Measurements from ENCODE around the gene PRPF38B.

Gene PRPF38B

DNA sequence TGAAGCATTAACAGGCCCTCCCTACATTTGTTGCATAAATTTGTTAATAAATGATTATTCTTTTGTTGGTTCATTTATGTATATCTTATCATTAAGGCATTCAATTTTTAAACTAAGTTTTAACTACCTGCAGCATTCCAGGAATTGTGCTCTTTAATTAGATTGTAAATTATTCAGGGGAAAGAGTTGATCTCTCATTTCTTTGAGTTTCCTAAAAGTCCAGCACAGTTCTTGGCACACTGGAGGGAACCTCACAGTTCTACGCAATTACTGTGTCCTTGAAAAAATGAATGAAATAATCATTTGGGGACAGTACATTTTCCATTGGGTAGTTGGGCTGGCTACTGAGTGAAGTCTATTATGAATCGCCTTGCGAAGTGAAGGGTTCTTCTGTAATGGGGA is 53.9 kb downstream of the PRPF38B start:
- no peak overlapping the region for H3K4me3 ChIP-seq (ENCODE audit: low read depth, low read length)
- ChIA-PET CTCF (interaction anchor here (0.8 to 1.9 kb wide), 7 partner anchors 9 to 94 kb away, joined by 3 to 9 read pairs (median 4); no protein-coding TSS in a partner anchor), POLR2A (no interaction called here)
- no peak for TF ChIP-seq CTCF (IDR thresholded peaks at IDR 0.05; ENCODE audit: insufficient read depth, low read length, missing control alignments)
- no peak for DNase-seq (ENCODE audit: low read depth, low spot score)

GRCh38 chr1:108746382-108747170 is 54.5 kb downstream of the PRPF38B start, which contains the start of gene STXBP3:
Gene STXBP3, plus strand, starts transcription at chr1:108746674. Its CDS starts 64 bp downstream, at chr1:108746738.
- POLR2A ChIA-PET: interaction anchor here (0.6 to 1.0 kb wide), 4 partner anchors 18 to 70 kb away, joined by 3 read pairs; partner anchors contain the start of gene PRPF38B
- peak; percentile 98 for TF ChIP-seq CTCF (IDR thresholded peaks at IDR 0.05; ENCODE audit: insufficient read depth, low read length, missing control alignments)

DNA sequence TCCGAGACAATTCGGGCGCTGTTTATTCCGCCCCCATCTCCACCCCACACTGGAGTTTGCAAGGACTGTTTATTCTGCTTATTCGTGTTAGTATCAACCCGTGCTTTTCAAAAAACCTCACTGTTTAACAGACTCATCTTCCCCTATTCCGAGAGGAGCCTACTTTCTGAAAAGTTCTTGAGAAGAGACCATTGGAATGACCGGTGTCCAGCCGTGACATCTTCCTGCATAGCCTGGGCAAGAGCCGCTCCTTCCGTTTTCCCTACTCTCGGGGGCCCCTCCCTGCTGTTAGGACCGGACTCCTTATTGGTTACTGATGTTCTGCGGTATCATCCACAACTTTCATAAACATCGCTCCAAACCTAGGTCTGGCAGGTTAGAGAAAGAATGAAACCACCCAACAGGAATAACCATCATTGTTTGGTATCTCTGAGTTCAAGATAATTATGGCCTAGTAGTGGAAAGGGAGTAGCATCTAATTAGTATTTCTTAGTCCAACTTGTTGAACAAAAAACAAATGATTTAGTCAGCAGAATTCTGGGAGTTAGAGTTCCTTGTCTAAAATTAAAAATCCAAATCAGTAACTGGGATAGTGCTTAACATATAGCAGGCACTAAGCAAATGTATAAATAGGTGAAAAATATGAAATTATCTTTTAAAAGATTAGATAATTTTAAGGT is 55.2 kb downstream of the PRPF38B start:
- ChIA-PET CTCF (interaction anchor here (0.6 kb wide), 1 partner anchor 186 kb away, joined by 3 read pairs; no protein-coding TSS in a partner anchor), POLR2A (interaction anchor here (0.6 to 1.0 kb wide), 4 partner anchors 17 to 69 kb away, joined by 3 read pairs; partner anchors contain the start of gene PRPF38B)
- no peak for TF ChIP-seq CTCF (IDR thresholded peaks at IDR 0.05; ENCODE audit: insufficient read depth, low read length, missing control alignments)
- H3K4me3 ChIP-seq (ENCODE audit: low read depth, low read length): peak overlapping the region; percentile 97
- DNase-seq (ENCODE audit: low read depth, low spot score): peak; percentile 36

More at GRCh38 chr1:108746382-108747170, 54.5 kb downstream of the PRPF38B start, which contains the start of gene STXBP3:
- H3K4me3 ChIP-seq (ENCODE audit: low read depth, low read length): peak within 1 kb of the TSS; percentile 97
- CTCF ChIA-PET: interaction anchor here (0.6 to 1.9 kb wide), 5 partner anchors 8 to 185 kb away, joined by 3 to 9 read pairs (median 3); no protein-coding TSS in a partner anchor
- peak; percentile 88 for DNase-seq (ENCODE audit: low read depth, low spot score)

GRCh38 chr1:108747898-108748297 is 55.8 kb downstream of the PRPF38B start:
- ChIA-PET CTCF (no interaction called here), POLR2A (no interaction called here)
- no peak for TF ChIP-seq CTCF (IDR thresholded peaks at IDR 0.05; ENCODE audit: insufficient read depth, low read length, missing control alignments)
- H3K4me3 ChIP-seq (ENCODE audit: low read depth, low read length): no peak overlapping the region; the same call in 1 of the 2 replicates
- no peak for DNase-seq (ENCODE audit: low read depth, low spot score)

DNA sequence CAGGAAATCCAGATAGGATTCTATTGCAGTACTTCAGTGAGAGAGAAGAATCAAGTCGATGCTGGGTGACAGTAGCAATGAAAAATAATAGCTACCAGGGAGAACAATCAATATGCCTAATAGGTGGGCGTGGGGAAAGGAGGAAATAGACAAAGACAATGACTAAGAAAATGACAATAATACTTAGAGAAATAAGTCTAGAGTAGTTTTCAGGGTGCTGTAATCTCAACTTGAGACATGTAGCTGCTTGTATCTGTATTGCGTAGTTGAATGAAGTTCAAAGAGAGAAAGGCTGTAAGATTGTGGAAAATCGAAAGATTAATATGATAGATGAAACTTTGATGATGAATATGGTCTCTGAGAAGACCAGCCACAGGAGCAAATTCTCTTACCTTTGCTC is 57.0 kb downstream of the PRPF38B start:
- CTCF ChIA-PET: no interaction called here
- TF ChIP-seq CTCF (IDR thresholded peaks at IDR 0.05; ENCODE audit: insufficient read depth, low read length, missing control alignments): no peak
- no peak overlapping the region for H3K4me3 ChIP-seq (ENCODE audit: low read depth, low read length)
- POLR2A ChIA-PET: no interaction called here
- no peak for DNase-seq (ENCODE audit: low read depth, low spot score)
